NCI-H1436 treated with DMSO at 0.1 percent for 48 hours (cell line): ENCODE measurements around the gene ENOX2.
"Not testable (repeated sequence)": the region's sequence is repeated elsewhere in the genome, so short reads cannot be mapped to it uniquely, and the experiment has no call there.

Experiments
- DNase-seq: peaks from one replicate; lab custom pipeline; 2025; lab: John Stamatoyannopoulos, UW

Gene ENOX2

GRCh38 chrX:130902783-130903613 lies at the start of gene ENOX2:
Gene ENOX2, minus strand, starts transcription at chrX:130903209. Its CDS starts 199,993 bp downstream, at chrX:130703216.
- DNase-seq = peak; percentile 99

- DNase-seq = no peak
These were observed 49.4 kb upstream of the ENOX2 start for GRCh38 chrX:130952266-130953043.

- no peak for DNase-seq
These were observed 41.2 kb upstream of the ENOX2 start for GRCh38 chrX:130944230-130944629.

- DNase-seq = no peak
These were observed 34.1 kb upstream of the ENOX2 start for GRCh38 chrX:130937101-130937500.

- no peak for DNase-seq
These were observed 30.3 kb upstream of the ENOX2 start for GRCh38 chrX:130933358-130933757.

GRCh38 chrX:130920405-130920804 lies 17.4 kb upstream of the ENOX2 start:
- not testable (repeated sequence) for DNase-seq

GRCh38 chrX:130919676-130920075 lies 16.7 kb upstream of the ENOX2 start:
- not testable (repeated sequence) for DNase-seq

- not testable (repeated sequence) for DNase-seq
These were observed 15.5 kb upstream of the ENOX2 start for GRCh38 chrX:130918498-130918897.

GRCh38 chrX:130916636-130917422 lies 13.8 kb upstream of the ENOX2 start:
- no peak for DNase-seq

- no peak for DNase-seq
These were observed 12.3 kb upstream of the ENOX2 start for GRCh38 chrX:130915302-130915701.

GRCh38 chrX:130909469-130910136 lies 6.6 kb upstream of the ENOX2 start:
- DNase-seq = no peak

GRCh38 chrX:130906776-130907175 lies 3.8 kb upstream of the ENOX2 start:
- no peak for DNase-seq

GRCh38 chrX:130902446-130902782 lies 595 bp downstream of the ENOX2 start:
- no peak for DNase-seq

GRCh38 chrX:130896802-130897501 lies 6.1 kb downstream of the ENOX2 start:
- no peak for DNase-seq

- DNase-seq = no peak
These were observed 7.0 kb downstream of the ENOX2 start for GRCh38 chrX:130896026-130896425.

- DNase-seq = no peak
These were observed 7.7 kb downstream of the ENOX2 start for GRCh38 chrX:130895299-130895698.

GRCh38 chrX:130893356-130894085 lies 9.5 kb downstream of the ENOX2 start:
- DNase-seq = no peak

GRCh38 chrX:130887376-130887775 lies 15.6 kb downstream of the ENOX2 start:
- peak; percentile 9 for DNase-seq

GRCh38 chrX:130885996-130886395 lies 17.0 kb downstream of the ENOX2 start:
- no peak for DNase-seq

GRCh38 chrX:130885508-130885907 lies 17.5 kb downstream of the ENOX2 start:
- DNase-seq = no peak

- DNase-seq = no peak
These were observed 18.4 kb downstream of the ENOX2 start for GRCh38 chrX:130884627-130885026.
